K562 (cell line): ENCODE results near the gene CREM. TPM values are rescaled to one million over a fixed set of nuclear protein-coding genes. Genes with fewer than 3 reads are reported as not detected.

ENCODE experiments used
- ATAC-seq: fragments of 200-7000 bp; cut with Tn5 transposase; 3 replicates; pipeline ENCODE4 v1.9.1; 2020; ENCODE audit warnings: moderate library complexity
- BruUV-seq: library from RNA; stranded (reverse); fragments of 400-500 nt; replicated peaks from 2 replicates; lab custom pipeline; 2021; lab: Mats Ljungman, UMichigan
- CTCF ChIA-PET: fragments of 300-600 bp; formaldehyde crosslinking; extraction: SDS; loops from one replicate; lab custom pipeline; 2021; ENCODE audit warnings: low intra/inter-chr PET ratio; lab: Yijun Ruan, JAX
- POLR2A ChIA-PET: fragments of 300-600, 350-650 bp; sonication (Branson Sonifier 250); formaldehyde crosslinking; extraction: SDS; loops from one replicate; lab custom pipeline; 2021; ENCODE audit warnings: antibody characterized with exemption, inconsistent platforms; lab: Yijun Ruan, JAX
- DNase-seq, 4 experiments: peaks; one replicate each; pipeline versions ENCODE4 v3.0.0 to v3.0.0-alpha.2; 2011 to 2018; ENCODE audit warnings: low spot score in 3 of 4, mixed read lengths in 3 of 4; ENCODE audit errors: extremely low read depth in 1 of 4
- FAIRE-seq: peaks from 2 replicates; lab custom pipeline; 2011; peaks lifted over from hg19 to GRCh38; lab: Jason Lieb, UNC
- H2AFZ ChIP-seq: 2 replicates; pipeline ENCODE4 v1.6.0; 2011; ENCODE audit warnings: low read depth, low read length, control low read depth, inconsistent platforms
- H3K27ac ChIP-seq: fragments of 200-600 bp; 3 replicates; pipeline ENCODE4 v1.8.0; 2011; ENCODE audit warnings: low read depth, mild to moderate bottlenecking, control low read depth, inconsistent platforms, low read length, moderate library complexity, mixed read lengths; ENCODE audit errors: extremely low read depth
- H3K27me3 ChIP-seq, 2 experiments: fragments of 300-600 bp in 1 of 2; 2 replicates in 1 of 2; 3 replicates in 1 of 2; pipeline versions ENCODE4 v1.6.0 to v1.8.0; 2011; ENCODE audit warnings: inconsistent platforms in 2 of 2, low read length in 2 of 2, mild to moderate bottlenecking in 1 of 2, mixed read lengths in 1 of 2, moderate library complexity in 1 of 2; ENCODE audit not compliant: control insufficient read depth in 2 of 2, insufficient read depth in 2 of 2
- H3K36me3 ChIP-seq: fragments of 300-600 bp; 3 replicates; pipeline ENCODE4 v1.8.0; 2011; ENCODE audit warnings: mild to moderate bottlenecking, low read length, inconsistent platforms; ENCODE audit not compliant: control insufficient read depth, insufficient read depth
- H3K4me1 ChIP-seq, 2 experiments: fragments of 200-600 bp in 1 of 2; replicated peaks in 1 of 2; 2 replicates in 1 of 2; 3 replicates in 1 of 2; pipeline versions ENCODE4 v1.5.1 to v1.8.0; 2011; ENCODE audit warnings: inconsistent platforms in 2 of 2, low read length in 2 of 2, mild to moderate bottlenecking in 1 of 2, mixed read lengths in 1 of 2, moderate library complexity in 1 of 2; ENCODE audit not compliant: control insufficient read depth in 2 of 2, insufficient read depth in 2 of 2
- H3K4me2 ChIP-seq: 2 replicates; pipeline ENCODE4 v1.6.1; 2011; ENCODE audit warnings: low read length, control low read depth, inconsistent platforms, mixed read lengths; ENCODE audit not compliant: insufficient read depth
- H3K4me3 ChIP-seq: fragments of 200-600 bp; sonication (generic), shearing (Covaris generic); 2 replicates; pipeline ENCODE4 v1.5.1; 2016; ENCODE audit warnings: control low read depth, inconsistent platforms
- H3K79me2 ChIP-seq: fragments of 200-600 bp; 3 replicates; pipeline ENCODE4 v1.8.0; 2011; ENCODE audit warnings: low read length, inconsistent platforms; ENCODE audit not compliant: control insufficient read depth, insufficient read depth
- H3K9ac ChIP-seq, 2 experiments: 2 replicates each; pipeline versions ENCODE4 v1.6.0 to v1.6.1; 2011; ENCODE audit warnings: low read depth in 2 of 2, low read length in 2 of 2, control low read depth in 1 of 2, inconsistent platforms in 1 of 2, mild to moderate bottlenecking in 1 of 2, mixed read lengths in 1 of 2; ENCODE audit not compliant: insufficient read depth in 1 of 2
- H3K9me1 ChIP-seq: one replicate; pipeline ENCODE4 v1.6.0; 2011; ENCODE audit warnings: inconsistent platforms, mild to moderate bottlenecking, low read length, moderate library complexity; ENCODE audit not compliant: control insufficient read depth, insufficient read depth
- H3K9me3 ChIP-seq: replicated peaks from 2 replicates; pipeline ENCODE4 v1.5.1; 2011; ENCODE audit warnings: low read depth, low read length, inconsistent platforms; ENCODE audit not compliant: control insufficient read depth, insufficient read depth
- H4K20me1 ChIP-seq: replicated peaks from 2 replicates; pipeline ENCODE4 v1.6.1; 2011; ENCODE audit warnings: low read length, inconsistent platforms, mixed read lengths; ENCODE audit not compliant: control insufficient read depth, insufficient read depth
- ADNP ChIP-seq: fragments of 200-800 bp; sonication (Bioruptor generic); IDR thresholded peaks from 2 replicates; pipeline ENCODE4 v1.6.1; 2016; ENCODE audit warnings: missing genetic modification characterization, missing compliant biosample characterization
- CEBPG ChIP-seq, 3 experiments: fragments of 200-800 bp in 1 of 3; sonication (Bioruptor generic) in 1 of 3; sonication (generic) in 1 of 3; formaldehyde crosslinking in 1 of 3; IDR thresholded peaks in 2 of 3; conservative IDR thresholded peaks in 1 of 3; 2 replicates each; pipeline versions ENCODE4 v1.6.1 to v1.8.0; 2016 to 2022; ENCODE audit warnings: missing compliant biosample characterization in 2 of 3, missing genetic modification characterization in 2 of 3, mild to moderate bottlenecking in 1 of 3, missing genetic modification reagents in 1 of 3
- CREM ChIP-seq: IDR thresholded peaks from 2 replicates; pipeline ENCODE4 v1.6.1; 2014; ENCODE audit warnings: antibody characterized with exemption, low read depth
- EP400 ChIP-seq: fragments of 450-650 bp; IDR thresholded peaks from 2 replicates; pipeline ENCODE4 v1.6.1; 2017; ENCODE audit warnings: antibody characterized with exemption, mild to moderate bottlenecking, moderate library complexity
- FOSL1 ChIP-seq: fragments of 200-800 bp; sonication (Bioruptor generic); conservative IDR thresholded peaks from 2 replicates; pipeline ENCODE4 v1.6.1; 2016; ENCODE audit warnings: missing genetic modification characterization, missing compliant biosample characterization
- FOXK1 ChIP-seq: sonication (generic); formaldehyde crosslinking; IDR thresholded peaks from 2 replicates; pipeline ENCODE4 v1.8.0; 2022; ENCODE audit warnings: missing genetic modification reagents, mild to moderate bottlenecking, borderline replicate concordance
- HNRNPK ChIP-seq: fragments of 200-400 bp; formaldehyde crosslinking; IDR thresholded peaks from one replicate; pipeline ENCODE4 v1.6.1; 2018; ENCODE audit warnings: mild to moderate bottlenecking, low read depth, low read length; ENCODE audit not compliant: poor library complexity, severe bottlenecking
- JUN ChIP-seq, 2 experiments: sonication (generic) in 1 of 2; formaldehyde crosslinking in 1 of 2; IDR thresholded peaks; 2 replicates each; pipeline versions ENCODE4 v1.6.1 to v1.8.0; 2012 to 2022; ENCODE audit warnings: borderline replicate concordance in 2 of 2, mild to moderate bottlenecking in 2 of 2, improper control_type of control experiment in 1 of 2, low read depth in 1 of 2, low read length in 1 of 2, missing genetic modification reagents in 1 of 2
- KDM1A ChIP-seq, 2 experiments: fragments of 450-650 bp; IDR thresholded peaks; 2 replicates each; pipeline ENCODE4 v1.6.1; 2016; ENCODE audit warnings: mild to moderate bottlenecking in 2 of 2
- KHSRP ChIP-seq: fragments of 450-650 bp; IDR thresholded peaks from 2 replicates; pipeline ENCODE4 v1.6.1; 2017
- RHOXF2B ChIP-seq: fragments of 250-450 bp; sonication (Bioruptor Pico); conservative IDR thresholded peaks from 2 replicates; pipeline ENCODE4 v1.5.1; 2021
- SIN3B ChIP-seq: fragments of 450-650 bp; IDR thresholded peaks from 2 replicates; pipeline ENCODE4 v1.6.1; 2017; ENCODE audit warnings: low read depth, mild to moderate bottlenecking, moderate library complexity
- ZNF282 ChIP-seq: sonication (generic); formaldehyde crosslinking; IDR thresholded peaks from 2 replicates; pipeline ENCODE4 v1.8.1; 2023; ENCODE audit warnings: missing genetic modification reagents
- ZNF57 ChIP-seq: fragments of 450-650 bp; formaldehyde crosslinking; IDR thresholded peaks from 2 replicates; pipeline ENCODE4 v1.4.0; 2020; ENCODE audit warnings: mild to moderate bottlenecking, moderate library complexity
- ZNF76 ChIP-seq: fragments of 250-450 bp; sonication (Bioruptor Pico); IDR thresholded peaks from 2 replicates; pipeline ENCODE4 v1.4.0; 2020; ENCODE audit warnings: mild to moderate bottlenecking, moderate library complexity, borderline replicate concordance
- WGBS: fragments of 100-300 bp; shearing (Covaris generic); methylation state at CpG from one replicate; pipeline ENCODE4 v1.1.6; 2016; ENCODE audit warnings: low coverage, mixed read lengths; ENCODE audit not compliant: insufficient coverage; ENCODE audit errors: missing lambda C conversion rate; 5-methylcytosine and 5-hydroxymethylcytosine counted together
- in situ Hi-C: fragments of 300-500 bp; cut with MboI; formaldehyde crosslinking; loops from 4 replicates; pipeline ENCODE4 v1.15.0; 2018; ENCODE audit warnings: inconsistent platforms, mixed read lengths
- intact Hi-C: fragments of 100-400 bp; cut with micrococcal nuclease; formaldehyde crosslinking; loops from 2 replicates; pipeline ENCODE4 v1.14.2; 2022
- polyA plus RNA-seq, 8 experiments: library from polyadenylated mRNA; depleted of rRNA in 4 of 8; stranded (reverse) in 5 of 8; unstranded in 3 of 8; fragments of >200 nt; fragmentation: Nextera tagmentation in 2 of 8; fragmentation: Illumina TruSeq in 1 of 8; extraction: Ambion mirVana in 2 of 8; extraction: Trizol in 1 of 8; gene quantifications; 2 replicates each; pipeline versions ENCODE4 v1.2.1 to v1.2.3, GENCODE V29; 2011 to 2014; ENCODE audit warnings: inconsistent platforms in 1 of 8, missing spikeins in 1 of 8
- total RNA-seq, 7 experiments: library from RNA; depleted of rRNA in 6 of 7; stranded (reverse); fragments of >200 nt in 6 of 7; fragmentation: Illumina TruSeq in 2 of 7; extraction: Trizol in 2 of 7; gene quantifications; 2 replicates each; pipeline versions ENCODE4 v1.2.1 to v1.2.3, GENCODE V29; 2011 to 2021; ENCODE audit warnings: low replicate concordance in 1 of 7
- TF ChIP-seq, protein P1 (sequence below), 2 experiments: fragments of 450-650 bp in 1 of 2; sonication (generic) in 1 of 2; formaldehyde crosslinking; conservative IDR thresholded peaks; 2 replicates each; pipeline versions ENCODE4 v1.4.0 to v1.8.1; 2020 to 2022; ENCODE audit warnings: mild to moderate bottlenecking in 1 of 2, missing genetic modification reagents in 1 of 2
- TF ChIP-seq, protein P2 (sequence below), 2 experiments: fragments of 450-650 bp in 1 of 2; sonication (generic) in 1 of 2; formaldehyde crosslinking in 1 of 2; IDR thresholded peaks in 1 of 2; conservative IDR thresholded peaks in 1 of 2; 2 replicates each; pipeline versions ENCODE4 v1.6.1 to v1.8.1; 2016 to 2023; ENCODE audit warnings: mild to moderate bottlenecking in 2 of 2, moderate library complexity in 2 of 2, inconsistent platforms in 1 of 2, missing genetic modification reagents in 1 of 2
- TF ChIP-seq, protein P3 (sequence below): fragments of 450-650 bp; formaldehyde crosslinking; IDR thresholded peaks from 2 replicates; pipeline ENCODE4 v1.4.0; 2020; ENCODE audit warnings: mild to moderate bottlenecking, mixed read lengths

The CREM gene
- total and polyA plus RNA-seq, 9 of the 15 experiments (the other 6 are each of a cell fraction or from before 2014, with no cell fraction given), result 39.1 to 70.2 (median 48.3) TPM

DNA sequence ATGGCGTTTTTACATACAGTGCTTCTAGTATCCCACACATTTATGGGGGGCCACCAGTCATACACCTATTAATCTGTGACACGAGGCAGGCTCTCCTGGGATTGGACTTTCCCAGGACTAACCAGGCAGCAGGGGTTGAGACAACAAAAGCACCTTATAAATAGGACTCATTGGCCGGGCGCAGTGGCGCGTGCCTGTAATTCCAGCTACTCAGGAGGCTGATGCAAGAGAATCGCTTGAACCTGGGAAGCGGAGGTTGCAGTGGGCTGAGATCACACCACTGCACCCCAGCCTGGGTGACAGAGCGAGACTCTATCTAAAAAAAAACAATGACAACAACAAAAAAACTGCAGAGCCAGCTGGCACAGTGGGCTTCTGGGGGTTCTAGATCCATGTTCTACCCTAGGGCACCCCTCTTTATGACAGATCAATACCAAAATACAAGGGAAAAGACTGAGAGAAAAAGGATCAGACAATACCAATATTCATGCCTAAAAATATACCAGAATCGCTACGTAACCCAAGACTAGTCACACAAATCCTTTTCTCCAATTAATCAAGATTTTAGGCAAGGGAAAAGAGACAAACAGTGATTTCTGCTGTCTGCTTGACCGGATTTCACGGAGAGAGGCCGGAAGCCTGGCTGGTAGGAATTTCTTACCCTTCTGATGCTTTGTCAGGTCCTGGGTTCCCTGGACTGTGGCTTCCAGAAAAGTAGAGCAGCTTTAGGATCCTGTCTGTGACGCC is 111.3 kb downstream of the CREM start:
- Histone ChIP-seq H3K9ac (no peak overlapping the region), H3K36me3 (no peaks in the 10 kb centered on the region), H3K9me1 (no peaks in the 10 kb centered on the region), H3K27me3 (no peaks in the 10 kb centered on the region), H3K9me3 (no peaks in the 10 kb centered on the region), H3K4me3 (no peak overlapping the region), H3K27ac (no peak overlapping the region), H3K4me1 (no peaks in the 10 kb centered on the region; a peak in 1 of 5 replicates), H2AFZ (no peak overlapping the region), H4K20me1 (no peaks in the 10 kb centered on the region), H3K79me2 (no peaks in the 10 kb centered on the region), H3K4me2 (no peak overlapping the region)
- ATAC-seq (no peak; the same call in 2 of the 3 replicates), DNase-seq (no peak), FAIRE-seq (no peak)
- 31% methylated on average over 15 of the region's 15 CpGs for WGBS
- no TSS peak for BruUV-seq
- in situ Hi-C loops, result loop anchor here (10.0 to 25.0 kb wide), 3 partner anchors 267 to 549 kb away; no protein-coding TSS in a partner anchor
- ChIA-PET POLR2A (no interaction called here), CTCF (interaction anchor here (0.7 kb wide), 1 partner anchor 114 kb away, joined by 3 read pairs; no protein-coding TSS in a partner anchor)
- intact Hi-C loops, result loop anchor here (5.0 to 10.0 kb wide), 2 partner anchors 139 to 377 kb away; no protein-coding TSS in a partner anchor
- TF ChIP-seq, protein P1, sequence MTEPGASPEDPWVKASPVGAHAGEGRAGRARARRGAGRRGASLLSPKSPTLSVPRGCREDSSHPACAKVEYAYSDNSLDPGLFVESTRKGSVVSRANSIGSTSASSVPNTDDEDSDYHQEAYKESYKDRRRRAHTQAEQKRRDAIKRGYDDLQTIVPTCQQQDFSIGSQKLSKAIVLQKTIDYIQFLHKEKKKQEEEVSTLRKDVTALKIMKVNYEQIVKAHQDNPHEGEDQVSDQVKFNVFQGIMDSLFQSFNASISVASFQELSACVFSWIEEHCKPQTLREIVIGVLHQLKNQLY (CRISPR knock-in tag; conservative IDR thresholded peaks at IDR 0.05), result no peak
- TF ChIP-seq ADNP (no peak), CREM (no peak), HNRNPK (no peak), FOXK1 (CRISPR knock-in tag) (no peak), ZNF57 (CRISPR knock-in tag) (no peak), KHSRP (no peak), ZNF76 (CRISPR knock-in tag) (no peak), KDM1A (IDR thresholded peaks at IDR 0.05) (peak; percentile 51 to 56; a peak in 3 of 4 replicates), RHOXF2B (CRISPR knock-in tag) (no peak), CEBPG (CRISPR knock-in tag; IDR thresholded peaks at IDR 0.05) (no peak), CEBPG (tag; conservative IDR thresholded peaks at IDR 0.05 in 1 of 2, IDR thresholded peaks at IDR 0.05 in 1 of 2) (0 out of 4 replicates have a peak, but pooled peaks of 1 of the 2 experiments have one; percentile 26), SIN3B (no peak), ZNF282 (no peak), EP400 (no peak), FOSL1 (no peak), JUN (IDR thresholded peaks at IDR 0.05; ENCODE audit: borderline replicate concordance, low read depth, low read length) (no peak), JUN (CRISPR knock-in tag; IDR thresholded peaks at IDR 0.05; ENCODE audit: borderline replicate concordance) (no peak)
- TF ChIP-seq, protein P2, sequence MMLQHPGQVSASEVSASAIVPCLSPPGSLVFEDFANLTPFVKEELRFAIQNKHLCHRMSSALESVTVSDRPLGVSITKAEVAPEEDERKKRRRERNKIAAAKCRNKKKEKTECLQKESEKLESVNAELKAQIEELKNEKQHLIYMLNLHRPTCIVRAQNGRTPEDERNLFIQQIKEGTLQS (IDR thresholded peaks at IDR 0.05), result peak; percentile 62
- TF ChIP-seq, protein P2 (CRISPR knock-in tag; conservative IDR thresholded peaks at IDR 0.05), result no peak
- TF ChIP-seq, protein P3, sequence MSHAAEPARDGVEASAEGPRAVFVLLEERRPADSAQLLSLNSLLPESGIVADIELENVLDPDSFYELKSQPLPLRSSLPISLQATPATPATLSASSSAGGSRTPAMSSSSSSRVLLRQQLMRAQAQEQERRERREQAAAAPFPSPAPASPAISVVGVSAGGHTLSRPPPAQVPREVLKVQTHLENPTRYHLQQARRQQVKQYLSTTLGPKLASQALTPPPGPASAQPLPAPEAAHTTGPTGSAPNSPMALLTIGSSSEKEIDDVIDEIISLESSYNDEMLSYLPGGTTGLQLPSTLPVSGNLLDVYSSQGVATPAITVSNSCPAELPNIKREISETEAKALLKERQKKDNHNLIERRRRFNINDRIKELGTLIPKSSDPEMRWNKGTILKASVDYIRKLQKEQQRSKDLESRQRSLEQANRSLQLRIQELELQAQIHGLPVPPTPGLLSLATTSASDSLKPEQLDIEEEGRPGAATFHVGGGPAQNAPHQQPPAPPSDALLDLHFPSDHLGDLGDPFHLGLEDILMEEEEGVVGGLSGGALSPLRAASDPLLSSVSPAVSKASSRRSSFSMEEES (CRISPR knock-in tag), result no peak
